ENCODE results near the gene FBXW7. TPM values are rescaled to one million over a fixed set of nuclear protein-coding genes. Genes with fewer than 3 reads are reported as not detected.

The FBXW7 gene
- total and polyA plus RNA-seq, 2 of the 8 experiments (the other 6 are each of a cell fraction or from before 2014, with no cell fraction given): 6.0 to 26.7 TPM

DNA sequence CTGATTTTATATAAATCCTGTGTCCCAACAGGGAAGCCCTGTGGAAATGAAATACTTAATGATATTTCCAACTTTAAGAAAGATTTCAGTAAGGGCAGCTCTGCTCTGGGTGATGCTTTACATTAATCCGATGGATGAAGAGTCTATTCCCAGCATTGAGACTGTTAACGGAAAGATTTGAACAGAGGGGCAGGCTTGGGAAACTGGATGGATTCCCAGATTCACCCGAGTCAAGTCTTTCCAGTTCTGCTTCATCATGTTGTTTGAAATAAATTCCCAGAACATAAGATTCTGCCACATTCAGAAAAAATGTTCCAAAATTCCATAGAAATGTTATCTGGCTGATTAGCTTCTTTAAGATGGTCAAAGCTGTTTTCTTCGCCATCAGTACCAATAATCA, 246.0 kb downstream of the FBXW7 start:
- POLR2A ChIA-PET (ENCODE audit: partially characterized antibody): no interaction called here
- Histone ChIP-seq H2BK5ac (ENCODE audit: low read depth, low read length) (no peak overlapping the region), H2BK120ac (replicated peaks; ENCODE audit: low read depth, low read length) (no peak overlapping the region), H3K79me1 (ENCODE audit: low read depth, low read length) (no peaks in the 10 kb centered on the region), H3K4me2 (ENCODE audit: insufficient read depth in 1 of 2, low read depth in 2 of 2, low read length in 2 of 2) (no peak overlapping the region), H2BK15ac (ENCODE audit: low read length) (no peak overlapping the region), H3K23me2 (ENCODE audit: low read depth, low read length) (no peaks in the 10 kb centered on the region), H3K9me3 (ENCODE audit: insufficient read depth in 2 of 2, low read depth in 1 of 2, low read length in 1 of 2) (no peaks in the 10 kb centered on the region), H3K23ac (ENCODE audit: insufficient read length) (no peak overlapping the region), H2AK5ac (ENCODE audit: low read depth, low read length) (no peak overlapping the region), H3K9ac (replicated peaks in 1 of 4; ENCODE audit: extremely low read depth in 1 of 4, low read depth in 3 of 4, low read length in 3 of 4) (no peak overlapping the region), H4K8ac (ENCODE audit: extremely low read depth, insufficient read depth, low read length) (no peak overlapping the region), H4K91ac (replicated peaks; ENCODE audit: insufficient read length, low read length) (no peak overlapping the region), H2BK12ac (ENCODE audit: low read depth, low read length) (no peak overlapping the region), H3K4me1 (replicated peaks in 1 of 4; ENCODE audit: control insufficient read depth in 3 of 4, insufficient read depth in 4 of 4, low read length in 3 of 4) (peaks cover 0 to 4% (median 0%) of the 10 kb centered on the region in 4 experiments; a peak in 2 of 7 replicates), H4K20me1 (replicated peaks in 1 of 2; ENCODE audit: control insufficient read depth in 1 of 2, insufficient read depth in 2 of 2, low read length in 2 of 2) (no peaks in the 10 kb centered on the region), H3K27ac (ENCODE audit: low read depth, low read length) (no peak overlapping the region), H3K4me3 (ENCODE audit: extremely low read depth in 1 of 4, insufficient read depth in 2 of 4, low read depth in 3 of 4, low read length in 4 of 4) (no peak overlapping the region), H3K79me2 (ENCODE audit: control insufficient read depth in 1 of 2, insufficient read depth in 2 of 2, low read length in 2 of 2) (no peaks in the 10 kb centered on the region), H3K27me3 (replicated peaks in 1 of 4; ENCODE audit: control insufficient read depth in 3 of 4, extremely low read depth in 1 of 4, insufficient read depth in 3 of 4, low read length in 3 of 4) (no peaks in the 10 kb centered on the region), H3K18ac (ENCODE audit: extremely low read depth, low read length) (no peak overlapping the region), H3K56ac (replicated peaks; ENCODE audit: insufficient read length, low read depth, low read length) (no peak overlapping the region), H2BK20ac (ENCODE audit: low read length) (no peak overlapping the region), H3K4ac (replicated peaks; ENCODE audit: insufficient read length, low read depth, low read length) (no peak overlapping the region), H3K36me3 (ENCODE audit: control insufficient read depth in 2 of 4, insufficient read depth in 4 of 4, low read length in 3 of 4) (no peaks in the 10 kb centered on the region), H3K14ac (ENCODE audit: insufficient read length) (no peak overlapping the region), H2AFZ (ENCODE audit: low read length) (no peak overlapping the region), H4K5ac (ENCODE audit: insufficient read length, low read depth, low read length) (no peak overlapping the region)
- FAIRE-seq (no peak), DNase-seq (ENCODE audit: low read depth in 1 of 2, low spot score in 2 of 2) (no peak)
- TF ChIP-seq TCF12 (IDR thresholded peaks at IDR 0.05; ENCODE audit: low read depth, low read length): no peak
- no peak for TF ChIP-seq EZH2 (IDR thresholded peaks at IDR 0.05; ENCODE audit: low read depth, low read length, severe bottlenecking)
- TF ChIP-seq SIX5 (IDR thresholded peaks at IDR 0.05; ENCODE audit: low read depth, low read length): no peak
- no peak for TF ChIP-seq KDM4A (IDR thresholded peaks at IDR 0.05; ENCODE audit: low read depth, low read length, severe bottlenecking)
- TF ChIP-seq FOSL1 (IDR thresholded peaks at IDR 0.05; ENCODE audit: insufficient read depth, low read depth, low read length): no peak
- TF ChIP-seq, protein P1, sequence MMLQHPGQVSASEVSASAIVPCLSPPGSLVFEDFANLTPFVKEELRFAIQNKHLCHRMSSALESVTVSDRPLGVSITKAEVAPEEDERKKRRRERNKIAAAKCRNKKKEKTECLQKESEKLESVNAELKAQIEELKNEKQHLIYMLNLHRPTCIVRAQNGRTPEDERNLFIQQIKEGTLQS (IDR thresholded peaks at IDR 0.05; ENCODE audit: insufficient read depth, low read depth, low read length): no peak
- TF ChIP-seq JUND (IDR thresholded peaks at IDR 0.05; ENCODE audit: low read length): no peak
- TF ChIP-seq HDAC2 (IDR thresholded peaks at IDR 0.05; ENCODE audit: borderline replicate concordance in 1 of 2, low read depth in 2 of 2, low read length in 2 of 2): no peak
- CTCF ChIA-PET (ENCODE audit: partially characterized antibody): interaction anchor here (1.3 kb wide), 1 partner anchor 16 kb away, joined by 3 read pairs; no protein-coding TSS in a partner anchor
- WGBS, 2 experiments (ENCODE audit: extremely low coverage in 1 of 2, insufficient coverage in 1 of 2, insufficient read length in 1 of 2, insufficient replicate concordance in 2 of 2, low coverage in 1 of 2, low lambda C conversion rate in 2 of 2, missing lambda C conversion rate in 1 of 2): 95% methylated on average over 4 of the region's 4 CpGs; no CpG with 5 or more reads in 1 of the 2 experiments
